Retinal pigment epithelial cell (primary cell): ENCODE measurements around the gene OR52H1.

Experiments
- DNase-seq: peaks from one replicate; pipeline ENCODE4 v3.0.0-alpha.2; 2010; ENCODE audit warnings: low read depth
- H3K4me3 ChIP-seq: 2 replicates; pipeline ENCODE4 v1.5.1; 2011; ENCODE audit warnings: mild to moderate bottlenecking, low read length, control low read depth, moderate library complexity
- TF ChIP-seq, protein P1 (sequence below): conservative IDR thresholded peaks from 2 replicates; pipeline ENCODE4 v1.5.1; 2011; ENCODE audit warnings: low read depth, low read length, control low read depth, inconsistent platforms

The OR52H1 gene

DNA sequence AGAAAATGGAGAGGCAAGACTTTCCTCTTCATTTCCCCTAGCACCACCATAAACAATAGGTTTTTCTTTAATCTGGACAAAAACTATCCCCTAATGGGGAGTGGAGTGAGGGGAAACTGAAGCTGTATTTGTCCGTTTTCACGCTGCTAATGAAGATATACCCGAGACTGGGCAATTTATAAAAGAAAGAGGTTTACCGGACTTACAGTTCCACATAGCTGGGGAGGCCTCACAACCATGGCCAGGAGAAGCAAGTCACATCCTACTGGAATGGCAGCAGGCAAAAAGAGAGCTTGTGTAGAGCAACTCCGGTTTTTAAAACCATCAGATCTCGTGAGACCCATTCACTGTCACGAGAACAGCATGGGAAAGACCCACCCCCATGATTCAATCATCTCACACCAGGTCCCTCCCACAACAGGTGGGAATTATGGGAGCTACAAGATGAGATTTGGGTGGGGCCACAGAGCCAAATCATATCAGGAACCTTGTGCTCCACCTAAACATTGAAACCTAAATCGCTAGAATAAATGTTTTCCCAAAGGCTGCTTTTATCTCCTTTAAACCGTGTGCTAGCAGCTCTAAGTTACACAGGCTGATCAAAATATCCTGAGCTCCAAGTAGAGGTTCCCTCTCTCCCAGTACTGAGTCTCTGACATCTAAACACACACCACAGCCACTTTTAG lies 42.8 kb downstream of the OR52H1 start:
- DNase-seq = no peak
- TF ChIP-seq, protein P1, sequence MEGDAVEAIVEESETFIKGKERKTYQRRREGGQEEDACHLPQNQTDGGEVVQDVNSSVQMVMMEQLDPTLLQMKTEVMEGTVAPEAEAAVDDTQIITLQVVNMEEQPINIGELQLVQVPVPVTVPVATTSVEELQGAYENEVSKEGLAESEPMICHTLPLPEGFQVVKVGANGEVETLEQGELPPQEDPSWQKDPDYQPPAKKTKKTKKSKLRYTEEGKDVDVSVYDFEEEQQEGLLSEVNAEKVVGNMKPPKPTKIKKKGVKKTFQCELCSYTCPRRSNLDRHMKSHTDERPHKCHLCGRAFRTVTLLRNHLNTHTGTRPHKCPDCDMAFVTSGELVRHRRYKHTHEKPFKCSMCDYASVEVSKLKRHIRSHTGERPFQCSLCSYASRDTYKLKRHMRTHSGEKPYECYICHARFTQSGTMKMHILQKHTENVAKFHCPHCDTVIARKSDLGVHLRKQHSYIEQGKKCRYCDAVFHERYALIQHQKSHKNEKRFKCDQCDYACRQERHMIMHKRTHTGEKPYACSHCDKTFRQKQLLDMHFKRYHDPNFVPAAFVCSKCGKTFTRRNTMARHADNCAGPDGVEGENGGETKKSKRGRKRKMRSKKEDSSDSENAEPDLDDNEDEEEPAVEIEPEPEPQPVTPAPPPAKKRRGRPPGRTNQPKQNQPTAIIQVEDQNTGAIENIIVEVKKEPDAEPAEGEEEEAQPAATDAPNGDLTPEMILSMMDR = no peak
- H3K4me3 ChIP-seq = no peak overlapping the region

DNA sequence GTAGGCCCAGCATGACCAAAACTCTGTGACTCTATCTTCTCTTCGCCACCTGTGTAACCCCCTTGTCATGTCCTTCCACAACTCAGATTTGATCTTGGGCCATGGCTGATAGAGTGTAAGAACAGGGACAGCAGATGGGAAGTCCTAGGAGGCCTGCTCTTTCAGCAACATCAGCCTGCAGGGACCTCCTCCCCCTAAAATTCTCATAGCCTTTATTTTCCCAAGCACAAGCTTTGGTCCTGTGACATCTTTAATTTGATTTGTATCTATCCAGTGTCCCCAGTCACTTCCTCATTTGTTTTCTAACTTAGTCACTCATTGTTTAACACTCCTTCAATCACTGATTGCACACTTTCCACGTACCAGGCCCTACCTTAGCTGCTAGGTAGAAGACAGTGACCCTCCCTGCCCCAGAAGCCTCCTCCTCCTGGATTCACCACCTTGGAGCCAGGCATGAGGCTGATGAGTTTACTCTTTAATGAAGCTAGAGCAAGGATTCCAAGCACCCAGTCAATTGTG lies 43.9 kb downstream of the OR52H1 start:
- H3K4me3 ChIP-seq = no peak overlapping the region
- TF ChIP-seq, protein P1 = no peak
- no peak for DNase-seq

DNA sequence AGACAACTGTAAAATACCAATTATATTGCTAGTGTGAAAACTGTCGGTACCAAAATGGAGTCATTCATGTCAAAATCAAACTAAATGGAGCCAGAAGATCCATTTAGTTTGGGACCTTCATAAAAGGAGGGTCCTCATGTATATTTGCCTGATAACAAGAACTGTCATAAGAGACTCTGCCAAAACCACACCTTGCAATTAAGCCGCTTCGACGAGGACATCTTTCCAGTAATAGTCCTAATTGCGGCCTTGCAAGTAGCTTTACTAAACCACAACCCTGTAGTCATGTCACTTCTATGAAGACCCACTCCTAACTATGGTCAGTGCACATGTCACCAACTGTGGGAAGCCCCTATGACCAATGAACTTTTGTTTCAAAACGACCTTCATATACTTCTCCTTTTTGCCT lies 47.9 kb downstream of the OR52H1 start:
- no peak for DNase-seq
- TF ChIP-seq, protein P1 = no peak

DNA sequence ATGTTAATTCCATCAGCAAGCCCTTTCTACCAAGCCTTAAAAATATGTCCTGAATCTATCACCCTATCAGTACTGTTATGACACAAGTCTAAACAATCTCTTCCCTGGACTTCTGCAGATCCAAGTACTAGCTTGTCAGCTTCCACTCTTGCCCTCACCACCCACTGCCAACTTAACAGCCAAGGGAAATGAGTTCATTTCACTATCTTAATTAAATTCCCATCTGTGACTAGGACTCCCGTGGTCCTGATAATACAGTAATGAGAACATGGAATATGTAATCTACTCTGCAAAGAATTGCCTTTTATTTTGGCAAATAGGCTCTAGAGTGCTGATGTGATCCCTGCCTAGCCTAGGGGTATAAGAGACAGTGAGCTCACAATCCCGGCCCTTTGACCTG lies 48.7 kb downstream of the OR52H1 start:
- TF ChIP-seq, protein P1 = no peak
- no peak for DNase-seq
- no peak overlapping the region for H3K4me3 ChIP-seq

More for the DNA sequence above, 47.9 kb downstream of the OR52H1 start:
- H3K4me3 ChIP-seq = no peak overlapping the region
